Measurements from ENCODE around the gene ATM.

ATM gene

DNA sequence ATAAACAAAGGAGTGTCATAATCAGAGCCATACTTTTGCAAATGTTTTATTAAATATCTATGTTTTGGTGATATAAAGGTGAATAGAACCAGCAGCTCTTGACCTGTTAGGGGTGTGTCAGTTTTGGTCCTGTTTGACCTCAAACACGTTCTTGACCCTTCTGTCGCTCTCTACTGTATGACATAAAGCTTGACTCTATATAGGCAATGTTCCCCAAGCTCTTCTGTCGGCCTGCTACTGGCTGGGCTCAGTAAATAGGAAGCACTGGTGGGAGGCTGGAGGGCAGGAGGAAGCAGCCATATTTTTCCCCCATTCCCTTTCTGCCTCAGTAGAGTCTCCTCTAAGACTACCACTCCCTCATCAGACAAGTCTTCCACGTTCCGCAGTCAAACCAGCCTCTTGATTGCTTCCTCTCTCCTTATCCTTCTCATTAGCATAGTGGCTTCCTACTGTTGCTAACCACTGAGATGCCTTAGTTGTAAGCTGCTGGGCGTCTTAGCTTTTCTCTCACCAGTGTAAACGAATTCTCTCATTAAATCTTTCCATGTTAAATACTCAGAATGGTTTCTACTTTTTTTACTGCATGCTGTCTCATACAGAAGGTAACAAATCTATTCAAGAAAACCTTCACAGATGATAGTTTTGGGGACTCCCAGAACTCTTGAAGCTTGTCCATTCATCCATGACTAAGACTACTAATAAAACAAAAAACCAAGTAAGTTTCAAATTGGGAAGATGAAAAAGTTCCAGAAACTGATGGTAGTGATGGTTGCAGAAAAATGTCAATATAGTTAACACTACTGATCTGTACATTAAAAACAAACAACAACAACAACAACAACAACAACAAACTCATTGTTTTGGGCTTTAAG is 3.7 kb upstream of the ATM start:
- in situ Hi-C loops (cut with MboI; ENCODE audit: low sequenced_read_pairs), result no loop called here

GRCh38 chr11:108220721-108221336 is 2.0 kb upstream of the ATM start:
- in situ Hi-C loops (cut with MboI; ENCODE audit: low sequenced_read_pairs), result no loop called here

GRCh38 chr11:108221371-108221770 is 1.5 kb upstream of the ATM start:
- in situ Hi-C loops (cut with MboI; ENCODE audit: low sequenced_read_pairs), result no loop called here

DNA sequence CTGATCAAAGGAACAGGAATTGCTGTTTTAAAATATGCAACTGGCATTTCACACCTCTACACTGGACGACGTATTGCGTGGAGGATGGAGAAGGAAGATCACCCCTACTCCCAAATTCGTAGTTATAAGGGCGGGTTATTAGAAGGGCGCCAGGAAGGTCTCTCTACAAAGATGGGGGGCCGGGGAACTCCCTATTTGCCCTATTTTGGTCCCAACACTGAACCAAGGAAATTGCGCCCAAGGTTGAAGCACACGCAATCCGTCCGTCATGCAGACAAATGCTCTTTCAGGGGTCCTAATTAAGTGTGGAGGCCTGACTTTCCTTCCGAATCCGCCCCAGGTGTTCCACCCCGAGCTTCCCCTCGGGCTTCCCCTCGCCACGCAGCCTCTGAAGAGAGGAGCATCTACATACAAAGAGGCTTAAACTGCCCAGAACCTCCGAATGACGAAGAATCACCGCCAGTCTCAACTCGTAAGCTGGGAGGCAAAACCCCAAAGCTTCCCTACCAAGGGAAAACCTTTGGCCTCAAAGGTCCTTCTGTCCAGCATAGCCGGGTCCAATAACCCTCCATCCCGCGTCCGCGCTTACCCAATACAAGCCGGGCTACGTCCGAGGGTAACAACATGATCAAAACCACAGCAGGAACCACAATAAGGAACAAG is 825 bp upstream of the ATM start:
- in situ Hi-C loops (cut with MboI; ENCODE audit: low sequenced_read_pairs), result no loop called here

- in situ Hi-C loops (cut with MboI; ENCODE audit: low sequenced_read_pairs), result no loop called here
Measured at GRCh38 chr11:108223348-108224149, 682 bp downstream of the ATM start.

- in situ Hi-C loops (cut with MboI; ENCODE audit: low sequenced_read_pairs), result no loop called here
Measured at GRCh38 chr11:108224366-108224765, 1.5 kb downstream of the ATM start.

DNA sequence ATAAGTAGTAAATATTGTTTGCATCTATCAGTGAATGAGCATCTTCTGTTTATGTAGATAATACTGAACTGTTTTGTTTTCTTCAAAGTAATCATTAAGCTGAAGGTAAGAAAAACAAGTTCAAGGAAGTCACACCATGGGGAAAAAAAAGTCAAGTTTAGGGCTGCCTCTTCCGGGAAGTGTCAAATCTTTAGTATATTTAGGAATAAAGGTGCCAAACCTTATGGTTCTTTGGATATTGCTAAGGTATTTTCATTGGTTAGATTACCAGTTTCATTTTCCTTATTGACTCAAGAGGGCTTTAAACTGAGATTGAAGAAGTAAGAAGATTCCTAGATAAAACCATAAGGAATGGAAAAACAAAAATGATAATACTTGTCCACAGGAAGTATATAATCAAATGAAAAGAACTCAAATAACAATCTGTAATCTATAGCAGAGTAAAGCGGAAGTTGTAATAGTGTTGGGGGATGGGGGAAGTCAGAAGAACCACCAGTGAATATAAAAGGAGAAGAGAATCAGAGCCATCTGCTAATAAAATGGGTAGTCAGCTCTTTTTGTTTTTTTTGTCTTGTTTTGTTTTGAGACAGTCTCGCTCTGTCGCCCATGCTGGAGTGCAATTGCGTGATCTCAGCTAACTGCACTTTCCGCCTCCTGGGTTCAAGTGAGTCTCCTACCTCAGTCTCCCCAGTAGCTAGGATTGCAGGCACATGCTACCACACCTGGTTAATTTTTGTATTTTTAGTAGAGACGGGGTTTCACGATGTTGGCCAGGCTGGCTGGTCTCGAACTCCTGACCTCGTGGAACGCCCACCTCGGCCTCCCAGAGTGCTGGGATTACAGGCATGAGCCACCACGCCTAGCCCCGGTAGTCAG is 2.3 kb downstream of the ATM start:
- in situ Hi-C loops (cut with MboI; ENCODE audit: low sequenced_read_pairs), result no loop called here

DNA sequence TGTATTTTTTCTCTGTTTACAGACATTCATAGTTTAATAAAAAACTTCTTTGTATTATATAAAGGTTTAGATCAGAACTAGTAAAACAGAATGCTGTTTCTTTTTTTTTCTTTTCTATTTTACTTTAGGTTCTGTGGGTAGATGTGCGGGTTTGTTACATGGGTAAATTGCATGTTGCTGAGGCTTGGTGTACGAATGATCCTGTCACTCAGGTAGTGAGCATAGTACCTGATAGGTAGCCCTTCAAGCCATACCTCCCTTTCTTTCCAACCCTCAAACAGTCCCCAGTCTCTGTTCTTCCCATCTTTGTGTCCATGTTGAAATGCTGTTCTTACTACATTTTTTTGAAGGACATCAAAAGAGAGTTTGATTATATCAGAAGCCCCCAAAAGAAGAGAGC is 3.2 kb downstream of the ATM start:
- in situ Hi-C loops (cut with MboI; ENCODE audit: low sequenced_read_pairs), result no loop called here

- in situ Hi-C loops (cut with MboI; ENCODE audit: low sequenced_read_pairs), result no loop called here
Measured at GRCh38 chr11:108228251-108228650, 5.4 kb downstream of the ATM start.

GRCh38 chr11:108233277-108233945 is 10.5 kb downstream of the ATM start:
- in situ Hi-C loops (cut with MboI; ENCODE audit: low sequenced_read_pairs), result no loop called here

DNA sequence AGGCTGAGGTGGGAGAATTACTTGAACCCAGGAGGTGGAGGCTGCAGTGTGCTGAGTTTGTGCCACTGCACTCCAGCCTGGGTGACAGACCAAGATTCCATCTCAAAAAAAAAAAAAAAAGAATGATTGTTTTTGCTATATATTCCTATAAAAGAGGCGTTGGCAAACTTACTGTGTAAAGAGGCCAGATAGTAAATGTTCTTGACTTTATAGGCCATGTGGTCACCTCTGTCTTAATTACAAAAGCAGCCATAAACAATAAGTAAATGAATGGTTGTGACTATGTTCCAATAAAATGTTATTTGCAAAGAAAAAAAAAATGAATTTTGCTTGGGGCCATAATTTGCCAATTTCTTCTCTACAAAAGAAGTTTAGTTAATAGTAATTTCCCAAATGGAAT is 12.3 kb downstream of the ATM start:
- in situ Hi-C loops (cut with MboI; ENCODE audit: low sequenced_read_pairs), result no loop called here

DNA sequence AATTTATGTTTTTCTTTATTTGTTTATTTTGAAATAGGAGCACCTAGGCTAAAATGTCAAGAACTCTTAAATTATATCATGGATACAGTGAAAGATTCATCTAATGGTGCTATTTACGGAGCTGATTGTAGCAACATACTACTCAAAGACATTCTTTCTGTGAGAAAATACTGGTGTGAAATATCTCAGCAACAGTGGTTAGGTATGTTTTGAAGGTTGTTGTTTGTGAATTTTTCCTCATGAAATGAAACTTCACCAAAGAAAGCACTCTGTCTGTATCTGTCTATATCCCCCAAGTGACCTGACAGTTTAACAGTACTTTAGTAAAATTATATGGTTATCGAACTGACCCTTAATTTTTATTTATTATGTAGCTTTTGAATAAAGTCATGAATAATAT is 12.8 kb downstream of the ATM start:
- in situ Hi-C loops (cut with MboI; ENCODE audit: low sequenced_read_pairs), result no loop called here

DNA sequence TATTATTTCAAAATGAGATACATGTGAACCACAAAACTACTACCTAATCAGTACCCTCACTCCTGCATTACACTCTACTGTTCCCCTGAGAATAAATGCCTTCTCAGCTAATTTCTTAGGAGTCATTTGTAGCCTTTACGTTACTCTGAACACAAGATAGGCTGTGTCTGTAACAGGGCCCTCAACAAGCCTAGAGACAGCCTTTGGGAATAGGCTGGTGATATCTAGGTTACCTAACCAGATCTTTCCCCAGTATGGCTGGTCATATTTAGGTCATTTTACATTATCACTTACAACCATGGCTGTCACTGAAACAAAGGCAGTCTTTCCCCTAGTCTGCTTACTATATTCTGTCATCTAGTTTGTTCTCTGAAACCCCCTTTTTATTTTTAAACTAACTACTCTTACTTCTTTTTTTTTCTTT is 14.2 kb downstream of the ATM start:
- in situ Hi-C loops (cut with MboI; ENCODE audit: low sequenced_read_pairs), result no loop called here

- in situ Hi-C loops (cut with MboI; ENCODE audit: low sequenced_read_pairs), result no loop called here
Measured at GRCh38 chr11:108239076-108239475, 16.2 kb downstream of the ATM start.

GRCh38 chr11:108241330-108242037 is 18.6 kb downstream of the ATM start:
- in situ Hi-C loops (cut with MboI; ENCODE audit: low sequenced_read_pairs), result no loop called here

GRCh38 chr11:108242422-108242821 is 19.6 kb downstream of the ATM start:
- in situ Hi-C loops (cut with MboI; ENCODE audit: low sequenced_read_pairs), result no loop called here

DNA sequence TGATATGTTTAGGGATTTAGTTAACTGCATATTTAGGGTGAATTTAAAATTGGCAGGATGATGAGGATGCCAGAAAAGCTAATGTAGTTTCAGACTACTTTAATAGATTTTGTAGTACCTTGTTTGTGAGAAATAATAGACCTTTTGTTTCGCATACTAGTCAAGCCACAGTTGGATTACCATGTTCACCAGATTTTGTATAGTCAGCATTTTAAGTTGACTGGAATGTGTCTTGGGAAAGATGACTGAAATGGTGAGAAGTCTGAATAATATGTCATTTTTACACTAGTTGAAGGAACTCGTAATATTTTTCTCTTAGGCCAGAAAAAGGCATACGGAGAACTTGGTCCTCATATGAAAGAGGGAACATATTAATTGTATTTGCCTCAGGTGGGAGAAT is 23.4 kb downstream of the ATM start:
- in situ Hi-C loops (cut with MboI; ENCODE audit: low sequenced_read_pairs), result no loop called here

DNA sequence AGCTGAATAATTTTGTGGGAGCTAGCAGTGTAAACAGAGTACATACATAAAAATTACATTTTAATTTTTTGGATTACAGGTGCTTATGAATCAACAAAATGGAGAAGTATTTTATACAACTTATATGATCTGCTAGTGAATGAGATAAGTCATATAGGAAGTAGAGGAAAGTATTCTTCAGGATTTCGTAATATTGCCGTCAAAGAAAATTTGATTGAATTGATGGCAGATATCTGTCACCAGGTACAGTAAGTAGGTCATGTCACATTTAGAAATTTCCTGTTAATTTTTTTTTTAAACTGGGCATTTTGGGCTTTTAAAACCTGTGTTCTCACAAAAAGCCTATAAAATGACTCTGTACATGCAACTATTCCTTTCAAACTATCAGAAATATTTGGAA is 24.0 kb downstream of the ATM start:
- in situ Hi-C loops (cut with MboI; ENCODE audit: low sequenced_read_pairs), result no loop called here

- in situ Hi-C loops (cut with MboI; ENCODE audit: low sequenced_read_pairs), result no loop called here
Measured at GRCh38 chr11:108253176-108253575, 30.3 kb downstream of the ATM start.
